T-helper 9 cell (primary cell): ENCODE data around the gene SLC13A2.

ENCODE experiments used
- DNase-seq: peaks from one replicate; pipeline ENCODE4 v3.0.0-alpha.2; 2020

The SLC13A2 gene

DNA sequence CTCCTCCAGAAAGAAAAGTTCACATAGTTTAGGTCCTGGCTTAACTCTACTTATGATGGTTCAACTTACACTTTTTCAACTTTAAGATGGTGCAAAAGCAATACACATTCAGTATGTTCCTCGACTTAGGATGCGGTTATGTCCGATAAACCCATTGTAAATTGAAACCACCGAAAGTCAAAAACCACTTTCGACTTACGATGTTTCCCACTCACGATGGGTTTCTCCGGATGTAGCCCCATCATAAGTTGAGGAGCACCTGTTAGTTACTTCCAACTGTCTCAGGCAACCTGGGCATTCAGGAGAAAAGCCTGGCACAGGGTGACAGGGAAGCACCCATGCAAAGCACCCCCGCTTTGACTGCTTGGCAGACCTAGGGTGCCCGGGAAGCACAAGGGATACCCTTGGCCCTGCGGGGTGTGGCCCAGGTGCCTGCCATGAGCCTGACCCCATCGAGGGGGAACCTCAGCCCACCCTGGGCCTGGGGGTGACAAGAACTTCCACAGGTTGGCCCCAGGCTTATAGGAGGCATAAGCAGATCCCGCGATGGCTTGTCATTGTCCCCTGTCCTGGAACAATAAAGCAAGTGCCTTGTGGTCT lies 65.0 kb downstream of the SLC13A2 start:
- no peak for DNase-seq

DNA sequence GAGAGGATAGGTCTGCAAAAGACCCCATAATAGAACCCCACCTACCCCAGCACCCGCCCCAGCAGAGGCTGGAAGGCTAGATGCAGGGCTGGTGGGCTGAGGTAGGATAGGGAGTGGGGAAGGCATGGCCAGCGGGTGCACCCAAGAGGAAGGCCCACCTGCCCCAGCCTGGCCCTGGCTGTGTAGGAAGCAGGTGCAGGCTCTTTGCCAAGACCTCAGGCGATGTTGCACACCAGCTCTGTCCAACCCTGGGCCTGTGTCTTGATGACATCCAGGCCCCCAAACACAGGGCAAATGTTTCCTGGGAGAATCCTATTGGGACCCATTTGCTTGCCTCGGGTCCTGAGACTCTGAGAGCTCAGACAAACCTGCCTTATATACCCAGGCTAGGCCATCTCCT lies 66.8 kb downstream of the SLC13A2 start:
- no peak for DNase-seq

DNA sequence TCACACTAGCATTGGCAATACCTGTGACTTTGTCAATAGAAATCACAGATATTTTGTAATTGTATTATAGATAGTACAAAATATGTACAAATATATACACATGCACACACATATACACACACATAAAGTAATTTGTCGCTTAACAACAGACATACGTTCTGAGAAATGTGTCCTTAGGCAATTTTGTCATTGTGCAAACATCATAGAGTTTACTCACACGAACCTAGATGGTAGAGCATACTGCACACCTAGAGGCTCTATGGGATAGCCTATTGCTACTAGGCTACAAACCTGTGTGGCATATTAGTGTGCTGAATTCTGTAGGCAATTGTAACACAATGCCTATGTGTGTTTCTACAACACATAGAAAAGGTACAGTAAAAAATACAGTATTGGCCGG lies 68.0 kb downstream of the SLC13A2 start:
- DNase-seq, result no peak

DNA sequence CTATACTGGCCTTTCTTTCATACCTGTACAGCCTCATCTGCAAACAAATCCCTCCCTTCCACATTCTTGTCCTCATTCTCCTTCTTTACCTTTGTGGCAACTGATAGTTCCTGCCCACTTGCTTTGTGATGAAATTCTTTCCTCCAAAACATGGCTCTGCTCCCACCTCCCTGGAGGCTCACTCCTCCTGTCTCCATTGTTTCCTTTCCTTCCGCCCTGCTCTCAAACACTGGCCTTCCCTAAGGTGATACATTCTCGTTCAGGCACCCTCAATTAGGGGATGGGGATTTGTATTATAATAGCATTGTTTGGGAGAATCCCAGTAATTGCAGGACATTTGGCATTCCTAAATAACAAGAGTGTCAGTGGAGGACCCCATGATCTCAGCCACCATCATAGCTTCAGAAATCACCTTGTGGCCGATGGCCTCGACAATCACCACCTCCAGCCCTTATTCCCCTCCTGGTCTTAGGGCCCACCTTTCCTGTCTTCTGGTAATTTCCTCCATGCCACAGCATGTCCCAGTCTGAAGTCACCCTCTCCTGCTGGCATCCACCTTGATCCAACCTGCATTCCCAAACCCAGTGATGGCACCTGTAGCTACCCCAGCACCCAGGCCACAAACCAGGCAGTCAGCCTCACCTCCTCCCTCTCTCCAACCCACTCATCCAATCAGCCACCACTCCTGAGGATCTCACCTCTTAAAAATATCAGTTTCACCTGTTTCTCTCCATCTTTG lies 71.1 kb downstream of the SLC13A2 start:
- DNase-seq, result no peak

DNA sequence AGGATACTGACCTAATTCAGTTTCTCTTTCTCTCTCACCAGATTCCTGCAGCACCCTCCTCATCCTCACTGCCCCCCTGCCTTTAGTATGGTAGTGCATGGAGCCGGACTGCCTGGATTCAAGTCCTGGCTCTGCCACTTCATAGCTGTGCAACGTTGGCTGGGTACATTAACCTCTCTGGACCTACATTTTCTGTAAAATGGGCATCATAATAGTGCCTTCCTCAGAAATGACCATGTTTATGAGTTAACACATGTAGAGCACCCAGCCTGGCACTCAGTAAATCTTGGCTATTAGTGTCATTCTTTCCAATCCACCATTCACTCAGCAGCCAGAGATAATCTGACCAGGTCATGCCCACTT lies 71.7 kb downstream of the SLC13A2 start:
- no peak for DNase-seq

DNA sequence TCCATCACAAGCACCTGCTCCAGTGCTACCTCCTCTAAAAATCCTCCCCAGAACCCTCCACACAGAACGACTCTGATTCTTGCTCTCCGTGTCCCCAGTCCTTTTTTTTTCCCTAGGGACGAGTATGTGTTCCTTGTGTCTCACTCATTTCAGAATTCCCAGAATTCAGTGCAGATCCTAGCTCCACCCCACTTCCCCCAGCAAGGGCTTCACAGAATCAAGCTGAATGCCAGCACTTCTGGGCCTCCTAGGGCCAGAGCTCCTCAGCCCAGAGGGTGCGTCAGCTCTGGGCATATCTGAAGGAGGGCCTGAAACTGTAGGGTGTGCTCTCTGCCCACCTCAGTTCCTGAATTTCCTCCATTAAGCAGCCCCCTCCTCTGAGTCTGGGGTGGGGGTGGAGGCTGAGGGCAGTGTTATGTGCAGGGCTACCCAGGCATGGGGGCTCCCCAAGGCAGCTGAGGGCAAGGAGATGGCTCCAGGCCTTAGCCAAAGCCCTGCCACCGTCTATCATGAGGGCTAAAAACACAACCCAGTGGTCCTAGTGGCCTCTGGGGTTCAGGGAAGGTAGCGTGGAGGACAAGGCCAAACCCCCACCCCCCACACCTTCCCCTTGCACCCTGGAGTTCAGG lies 72.5 kb downstream of the SLC13A2 start:
- DNase-seq, result no peak

DNA sequence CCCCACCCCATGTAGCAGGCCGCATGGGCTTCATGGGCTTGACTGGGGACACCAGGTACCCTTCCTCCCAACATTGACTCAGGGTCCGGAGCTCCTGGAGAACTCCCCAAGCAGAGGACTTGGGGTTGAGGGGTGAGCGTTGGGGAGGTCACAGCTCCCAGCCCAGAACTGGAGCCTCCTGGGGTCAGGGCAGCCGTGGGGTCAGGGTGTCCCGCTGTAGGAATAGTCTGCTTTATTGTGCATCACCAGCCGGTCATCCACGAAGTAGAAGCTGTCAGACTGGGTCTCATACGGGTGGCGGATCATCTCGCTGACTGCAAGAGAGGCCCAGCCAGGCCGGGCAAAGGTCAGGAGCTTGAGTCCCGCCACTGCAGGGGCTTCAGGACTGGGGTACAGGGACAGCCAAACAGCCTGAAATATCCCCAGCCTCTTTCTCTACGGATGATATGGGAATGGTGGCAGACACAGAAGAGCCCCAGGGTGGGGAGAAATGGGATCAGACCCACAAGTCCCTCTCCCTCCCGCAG lies 73.7 kb downstream of the SLC13A2 start:
- no peak for DNase-seq
